GM12891 (cell line): Measurements from ENCODE around the gene VWA2.

Source experiments
- POLR2A ChIP-seq: IDR thresholded peaks from 2 replicates; pipeline ENCODE4 v1.6.1; 2011; ENCODE audit warnings: low read depth, low read length, control low read depth
- SPI1 ChIP-seq: IDR thresholded peaks from 2 replicates; pipeline ENCODE4 v1.6.1; 2011; ENCODE audit warnings: low read depth, low read length, control low read depth
- TAF1 ChIP-seq: IDR thresholded peaks from 2 replicates; pipeline ENCODE4 v1.6.1; 2011; ENCODE audit warnings: low read depth, low read length, control low read depth

GRCh38 chr10:114260366-114260765, 21.3 kb downstream of the VWA2 start:
- TF ChIP-seq SPI1 (no peak), TAF1 (no peak), POLR2A (no peak)
